Hepatocyte (in vitro differentiated cells): ENCODE results near the gene ACAP3.

Experiments used
- EZH2 ChIP-seq: fragments of 200-600 bp; sonication (generic); IDR thresholded peaks from 2 replicates; pipeline ENCODE4 v1.6.1; 2016; ENCODE audit warnings: antibody characterized with exemption, mild to moderate bottlenecking, borderline replicate concordance
- EZH2phosphoT487 ChIP-seq: fragments of 200-600 bp; sonication (generic); IDR thresholded peaks from one replicate; pipeline ENCODE4 v1.6.1; 2018; ENCODE audit warnings: antibody characterized with exemption, mild to moderate bottlenecking, low read depth, moderate library complexity; ENCODE audit not compliant: unreplicated experiment, severe bottlenecking
- TF ChIP-seq, protein P1 (sequence below): fragments of 200-600 bp; sonication (generic); IDR thresholded peaks from 2 replicates; pipeline ENCODE4 v1.5.1; 2016; ENCODE audit warnings: antibody characterized with exemption, mild to moderate bottlenecking; ENCODE audit not compliant: poor library complexity

DNA sequence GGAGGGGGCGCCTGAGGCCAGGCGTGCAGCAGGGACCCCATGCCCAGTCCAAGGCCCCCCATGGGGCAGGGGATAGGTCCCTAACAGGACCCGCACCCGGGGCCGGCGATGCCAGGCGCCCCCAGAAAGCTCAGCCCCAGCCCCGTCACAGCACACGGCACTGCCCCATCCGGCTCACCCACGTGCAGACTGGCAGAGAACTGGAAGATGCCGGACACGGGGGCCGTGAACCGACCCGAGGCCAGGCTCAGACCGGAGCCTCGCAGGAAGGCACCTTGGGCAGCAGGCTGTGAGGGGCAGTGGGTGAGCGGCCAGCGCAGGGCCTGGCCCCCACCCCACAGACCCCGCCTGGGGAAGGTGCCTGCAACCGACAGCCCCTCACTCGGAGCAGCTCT, 64.5 kb downstream of the ACAP3 start:
- TF ChIP-seq, protein P1, sequence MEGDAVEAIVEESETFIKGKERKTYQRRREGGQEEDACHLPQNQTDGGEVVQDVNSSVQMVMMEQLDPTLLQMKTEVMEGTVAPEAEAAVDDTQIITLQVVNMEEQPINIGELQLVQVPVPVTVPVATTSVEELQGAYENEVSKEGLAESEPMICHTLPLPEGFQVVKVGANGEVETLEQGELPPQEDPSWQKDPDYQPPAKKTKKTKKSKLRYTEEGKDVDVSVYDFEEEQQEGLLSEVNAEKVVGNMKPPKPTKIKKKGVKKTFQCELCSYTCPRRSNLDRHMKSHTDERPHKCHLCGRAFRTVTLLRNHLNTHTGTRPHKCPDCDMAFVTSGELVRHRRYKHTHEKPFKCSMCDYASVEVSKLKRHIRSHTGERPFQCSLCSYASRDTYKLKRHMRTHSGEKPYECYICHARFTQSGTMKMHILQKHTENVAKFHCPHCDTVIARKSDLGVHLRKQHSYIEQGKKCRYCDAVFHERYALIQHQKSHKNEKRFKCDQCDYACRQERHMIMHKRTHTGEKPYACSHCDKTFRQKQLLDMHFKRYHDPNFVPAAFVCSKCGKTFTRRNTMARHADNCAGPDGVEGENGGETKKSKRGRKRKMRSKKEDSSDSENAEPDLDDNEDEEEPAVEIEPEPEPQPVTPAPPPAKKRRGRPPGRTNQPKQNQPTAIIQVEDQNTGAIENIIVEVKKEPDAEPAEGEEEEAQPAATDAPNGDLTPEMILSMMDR = no peak
- TF ChIP-seq EZH2phosphoT487 (no peak), EZH2 (no peak)
